CD1c-positive myeloid dendritic cell (primary cell): ENCODE data around the gene KCNH4.
A peak's percentile ranks its signal among the peaks of the same experiment; 100 is the strongest.

Experiments
- DNase-seq: peaks from one replicate; pipeline ENCODE4 v3.0.0-alpha.2; 2016; ENCODE audit errors: extremely low spot score

Gene KCNH4

DNA sequence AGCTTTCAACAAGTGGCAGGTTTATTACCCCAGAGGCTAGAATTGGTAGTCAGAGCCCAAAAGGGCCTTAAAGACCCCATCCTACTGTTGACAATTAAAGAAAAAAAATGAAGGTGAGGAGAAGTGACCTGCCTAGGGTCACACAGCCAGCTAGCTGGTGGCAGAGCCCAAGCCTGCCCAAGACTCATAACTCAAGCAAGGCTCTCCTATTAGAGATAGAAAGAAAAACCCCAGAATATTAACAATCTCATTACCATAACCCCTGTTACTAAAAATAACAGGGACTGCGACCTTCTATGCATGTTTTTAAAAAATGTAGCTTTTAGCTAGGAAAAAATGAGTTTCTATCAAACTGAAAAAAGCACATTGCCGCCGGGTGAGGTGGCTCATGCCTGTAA is 44.3 kb downstream of the KCNH4 start:
- no peak for DNase-seq

DNA sequence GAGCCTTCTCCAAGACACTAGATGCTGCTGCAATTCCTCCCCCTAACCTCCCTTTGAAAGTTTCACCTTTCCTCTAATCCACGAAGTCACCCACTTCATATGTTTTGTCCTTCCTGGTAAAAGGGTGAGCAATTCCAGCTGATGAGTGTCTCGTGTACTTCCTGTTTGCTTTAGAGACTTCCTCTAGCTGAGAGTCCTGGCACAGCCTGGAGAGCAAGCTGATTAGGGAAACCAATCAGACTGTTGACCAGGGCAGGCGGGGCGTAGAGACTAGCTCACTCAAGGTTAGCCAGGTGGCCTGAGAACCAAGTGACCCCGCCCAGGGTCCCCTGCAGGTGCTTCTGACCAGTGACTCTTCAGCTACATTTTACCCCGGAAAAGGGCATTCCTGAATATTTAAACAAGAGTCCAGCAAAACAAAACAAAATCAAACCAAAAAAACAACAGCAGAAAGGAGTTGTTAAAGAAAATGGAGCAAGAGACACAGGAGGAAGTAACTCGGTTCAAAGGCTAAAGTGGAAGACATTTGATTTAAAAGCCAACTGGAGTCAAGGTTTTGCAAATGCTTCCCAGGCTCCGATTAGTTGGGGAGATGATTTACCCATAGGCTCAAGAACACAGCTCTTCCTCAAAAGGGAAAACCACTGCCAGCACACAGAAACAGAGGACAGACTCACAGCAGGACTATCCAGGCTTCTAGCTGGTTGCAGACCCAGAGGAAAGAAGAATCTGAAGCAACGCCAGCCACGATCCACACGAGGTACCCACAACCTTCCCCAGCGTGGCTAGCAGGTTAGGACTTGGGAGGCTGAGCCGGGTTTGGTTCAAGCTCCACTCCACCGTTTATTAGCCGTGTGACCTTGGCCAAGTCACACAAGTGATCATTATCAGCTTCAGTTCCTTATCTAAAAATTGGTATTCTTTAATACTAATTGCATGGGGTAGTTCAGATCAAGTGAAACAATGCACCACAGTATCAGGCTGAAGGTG is 45.0 kb downstream of the KCNH4 start:
- DNase-seq: peak; percentile 88

DNA sequence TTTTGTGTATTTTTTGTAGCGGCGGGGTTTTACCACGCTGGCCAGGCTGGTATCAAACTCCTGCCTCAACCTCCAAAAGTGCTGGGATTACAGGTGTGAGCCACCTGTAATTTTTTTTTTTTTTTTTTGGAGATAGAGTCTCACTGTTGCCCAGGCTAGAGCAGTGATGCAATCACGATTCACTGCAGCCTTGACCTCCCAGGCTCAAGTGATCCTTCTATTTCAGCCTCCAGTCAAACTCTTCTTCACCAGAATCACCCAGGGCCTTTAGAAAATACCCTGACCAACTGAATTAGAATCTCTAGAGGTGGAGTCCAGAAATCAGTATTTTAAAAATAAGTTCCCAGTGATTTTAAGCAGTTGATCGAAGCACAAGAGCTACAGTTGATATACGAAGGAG is 45.8 kb downstream of the KCNH4 start:
- DNase-seq: no peak

DNA sequence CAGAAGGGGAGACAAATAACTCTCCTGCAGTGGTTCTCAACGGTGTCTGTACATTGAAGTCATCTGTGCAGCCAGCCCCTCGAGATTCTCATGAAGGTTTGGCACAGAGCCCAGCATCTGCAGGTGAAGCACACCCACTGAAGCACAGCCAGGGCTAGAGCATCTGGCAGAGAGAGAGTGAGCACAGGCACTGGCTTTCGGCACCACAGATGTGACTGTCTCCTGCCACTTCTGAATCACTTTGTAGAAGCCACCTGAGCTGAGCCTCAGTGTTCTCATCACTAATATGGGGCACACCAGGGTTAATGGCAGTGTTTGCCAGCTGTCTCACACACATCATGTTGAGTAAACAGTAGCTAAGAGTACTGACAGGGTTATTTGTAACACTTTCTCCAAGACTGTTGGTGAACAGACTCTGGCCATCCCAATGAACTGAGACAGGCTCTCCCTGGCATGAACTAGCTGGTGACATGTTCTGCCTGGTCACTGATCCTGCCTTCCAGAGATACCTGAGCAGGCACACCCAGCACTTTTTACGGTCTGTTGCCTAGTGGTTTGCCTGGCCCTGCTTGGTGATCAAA is 47.4 kb downstream of the KCNH4 start:
- DNase-seq: no peak

DNA sequence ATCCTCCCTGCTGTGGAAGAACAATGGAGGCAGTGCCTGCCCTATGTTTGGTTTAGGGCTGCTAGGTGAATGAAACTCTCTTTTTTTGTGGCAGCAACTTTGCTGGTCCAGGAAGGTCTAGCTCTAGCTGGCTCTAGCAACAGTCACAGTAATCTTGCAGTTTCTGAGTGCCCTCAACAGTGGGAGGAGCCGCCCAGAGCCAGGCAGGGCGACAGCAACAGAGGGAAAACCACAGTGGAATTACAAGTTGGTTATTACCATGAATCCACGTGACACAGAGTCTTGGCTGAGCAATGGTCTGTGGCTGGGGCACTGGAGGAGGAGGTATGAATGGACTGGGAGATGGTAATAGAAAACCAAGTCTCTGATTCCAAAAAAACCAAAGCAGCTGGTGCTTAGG is 48.0 kb downstream of the KCNH4 start:
- DNase-seq: peak; percentile 66

DNA sequence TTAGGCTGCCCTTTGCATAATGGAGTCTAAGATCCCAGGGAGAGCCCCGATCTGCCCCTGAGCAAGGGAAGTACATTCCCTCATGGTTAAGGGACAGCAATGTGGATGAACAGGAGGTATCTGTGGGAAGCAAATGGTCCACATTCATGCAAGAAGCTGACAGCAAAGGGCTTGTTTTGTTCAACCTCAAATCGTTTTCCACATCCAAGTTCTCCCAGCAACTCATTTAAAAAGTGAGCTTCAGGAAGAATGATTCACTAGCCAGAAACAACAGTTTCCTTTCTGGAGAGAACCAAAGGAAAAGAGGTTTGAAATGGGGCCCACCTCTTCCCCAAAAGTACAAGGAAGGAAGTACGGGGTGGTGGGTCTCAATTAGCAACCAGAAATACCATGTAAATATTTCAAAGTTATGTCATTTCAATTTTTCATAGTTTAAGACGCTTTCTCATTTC is 48.9 kb downstream of the KCNH4 start:
- peak; percentile 57 for DNase-seq

DNA sequence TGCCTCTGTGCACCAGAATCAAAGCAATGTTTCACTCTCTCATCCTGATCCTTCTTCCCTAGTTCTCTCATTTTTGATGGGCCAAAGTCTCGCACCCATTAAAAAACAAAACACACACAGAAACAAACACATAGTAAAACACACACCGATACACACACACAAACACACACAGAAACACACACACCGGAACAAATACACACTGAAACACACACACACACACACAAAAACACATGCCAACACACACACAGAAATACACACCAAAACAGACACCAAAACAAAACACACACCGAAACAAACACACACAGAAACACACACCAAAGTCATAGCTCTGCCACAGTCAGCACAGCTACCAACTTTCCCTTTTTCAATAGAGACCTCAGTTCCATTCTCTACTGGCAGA is 49.7 kb downstream of the KCNH4 start:
- DNase-seq: no peak

DNA sequence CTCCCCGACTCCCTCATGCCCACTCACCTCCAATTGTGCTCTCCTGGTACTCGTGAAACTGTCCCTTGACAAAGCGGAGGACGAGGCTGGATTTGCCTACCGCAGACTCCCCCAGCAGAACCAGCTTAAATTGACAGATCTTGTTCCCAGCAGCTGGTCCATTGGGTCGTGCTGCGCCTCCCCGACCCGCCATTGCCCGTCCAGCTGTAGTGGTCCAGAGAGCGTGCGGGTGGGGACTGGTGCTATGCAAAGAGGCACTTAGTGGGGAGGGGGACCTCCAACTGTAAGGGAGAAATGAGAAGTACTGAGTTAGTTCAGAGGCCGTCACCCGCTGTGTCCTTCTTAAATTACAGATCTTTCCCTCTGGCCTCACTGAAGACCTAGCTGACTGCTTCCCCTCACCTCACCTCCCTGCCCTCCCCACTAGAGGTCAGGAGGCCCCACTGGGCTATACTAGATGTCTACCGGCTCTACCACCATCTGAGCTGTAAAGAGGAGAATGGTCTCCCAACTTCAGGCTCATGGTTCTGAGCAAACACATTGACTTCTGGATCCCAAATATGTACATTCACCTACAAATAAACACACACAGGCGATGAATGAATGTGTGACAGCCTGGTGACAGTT is 50.5 kb downstream of the KCNH4 start:
- no peak for DNase-seq

DNA sequence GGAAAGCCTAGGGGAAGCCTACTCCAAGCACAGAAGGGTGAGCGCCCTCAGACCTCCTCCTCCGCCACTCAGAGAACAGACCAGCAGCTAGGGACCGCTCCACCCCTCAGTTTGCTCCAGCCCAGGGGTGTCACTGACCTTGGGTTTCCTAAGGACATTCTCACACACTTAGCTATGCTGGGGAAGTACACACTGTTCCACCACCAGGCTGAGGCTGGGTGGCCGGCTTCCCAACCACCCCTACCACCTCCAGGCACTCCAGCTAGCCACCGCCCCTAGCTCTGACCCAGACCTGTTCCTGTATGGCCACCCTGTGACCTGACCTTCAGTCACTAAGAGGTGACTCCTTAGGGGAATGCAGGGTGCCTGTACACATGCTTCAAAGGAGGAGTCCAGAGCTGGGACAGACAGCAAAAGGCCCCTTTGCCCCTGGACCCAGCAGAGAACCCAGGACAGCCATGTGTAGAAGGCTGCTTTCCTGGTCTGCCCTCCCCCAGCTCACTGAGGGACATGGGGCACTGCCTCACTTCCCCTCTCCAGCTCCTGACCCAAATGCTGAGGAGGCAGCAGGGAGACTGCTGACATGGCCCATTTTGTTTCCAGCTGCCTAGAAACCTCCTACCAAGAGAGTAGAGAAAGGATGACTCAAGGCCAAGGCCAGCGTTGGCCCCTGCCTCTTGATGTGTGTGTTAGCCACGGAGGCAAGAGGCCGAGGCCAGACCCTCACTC is 51.7 kb downstream of the KCNH4 start:
- DNase-seq: peak; percentile 54

DNA sequence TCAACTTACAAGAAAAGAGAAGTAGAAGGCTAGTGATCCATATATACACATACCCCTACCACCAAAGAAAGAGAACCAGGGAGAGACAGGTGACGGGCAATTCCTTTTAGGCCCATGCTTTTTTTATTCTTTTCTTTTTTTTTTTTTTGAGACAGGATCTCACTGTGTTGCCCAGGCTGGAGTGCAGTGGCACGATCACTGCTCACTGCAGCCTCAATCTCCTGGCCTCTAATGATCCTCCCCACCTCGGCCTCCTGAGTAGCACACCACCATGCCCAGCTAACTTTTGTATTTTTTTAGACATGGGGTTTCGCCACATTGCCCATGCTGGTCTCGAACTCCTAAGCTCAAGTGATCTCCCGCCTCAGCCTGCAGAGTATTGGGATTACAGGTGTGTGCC is 53.5 kb downstream of the KCNH4 start:
- DNase-seq: no peak

DNA sequence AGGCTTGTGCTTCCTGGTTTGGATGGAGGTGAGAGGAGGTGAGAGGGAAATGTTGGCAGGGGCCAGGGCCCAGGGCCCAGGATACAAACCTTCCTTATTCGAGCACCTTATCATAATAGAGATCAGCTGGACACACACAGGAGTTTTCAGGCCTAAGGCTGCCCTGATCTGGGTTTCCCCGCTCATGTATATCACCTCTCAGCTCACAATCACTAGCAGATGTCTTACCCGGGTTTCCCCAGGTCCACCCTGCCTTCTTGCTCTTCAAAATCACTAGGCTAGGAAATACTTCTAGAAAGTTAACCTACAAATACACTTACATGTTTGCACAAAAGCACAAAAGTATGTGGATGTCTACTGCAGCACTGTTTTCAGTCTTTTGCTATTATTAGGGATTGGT is 54.1 kb downstream of the KCNH4 start:
- no peak for DNase-seq

DNA sequence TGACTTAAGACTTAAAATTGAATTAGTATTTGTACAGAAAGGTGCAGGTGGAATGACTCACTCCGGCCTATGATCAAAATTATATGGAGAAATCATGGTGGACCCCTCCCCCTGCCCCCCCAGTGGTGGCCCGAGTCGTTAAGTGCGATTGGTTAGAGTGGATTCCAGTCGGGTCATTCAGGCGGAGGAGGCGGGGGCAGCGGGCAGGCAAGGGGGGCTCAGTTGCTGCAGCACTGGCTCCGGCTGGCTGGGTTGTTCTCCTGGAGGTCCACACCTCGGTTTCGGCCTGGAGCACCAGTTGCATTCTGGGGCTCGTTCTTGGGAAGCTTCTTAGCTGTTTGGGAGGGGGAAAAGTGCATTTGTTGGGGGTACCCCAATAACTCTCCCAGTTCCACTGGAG is 55.4 kb downstream of the KCNH4 start:
- no peak for DNase-seq

DNA sequence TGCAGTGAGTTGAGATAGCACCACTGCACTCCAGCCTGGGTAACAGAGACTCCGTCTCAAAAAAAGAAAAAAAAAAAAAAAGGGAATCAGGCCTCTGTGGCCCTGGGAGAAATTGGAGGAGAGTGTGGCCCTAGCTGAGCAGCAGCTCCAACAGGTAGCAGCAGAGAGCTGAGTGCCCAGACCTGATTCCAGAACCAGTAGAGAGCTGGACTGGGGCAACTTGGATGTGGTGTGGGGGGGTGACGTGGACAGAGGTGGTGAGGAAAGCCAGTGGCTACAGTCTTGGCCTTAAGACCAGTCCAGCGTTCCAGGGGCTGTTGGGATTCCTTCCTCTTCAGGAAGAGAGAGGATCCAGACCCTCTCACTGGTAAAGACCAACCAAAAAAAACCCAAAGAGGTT is 56.7 kb downstream of the KCNH4 start:
- DNase-seq: no peak

DNA sequence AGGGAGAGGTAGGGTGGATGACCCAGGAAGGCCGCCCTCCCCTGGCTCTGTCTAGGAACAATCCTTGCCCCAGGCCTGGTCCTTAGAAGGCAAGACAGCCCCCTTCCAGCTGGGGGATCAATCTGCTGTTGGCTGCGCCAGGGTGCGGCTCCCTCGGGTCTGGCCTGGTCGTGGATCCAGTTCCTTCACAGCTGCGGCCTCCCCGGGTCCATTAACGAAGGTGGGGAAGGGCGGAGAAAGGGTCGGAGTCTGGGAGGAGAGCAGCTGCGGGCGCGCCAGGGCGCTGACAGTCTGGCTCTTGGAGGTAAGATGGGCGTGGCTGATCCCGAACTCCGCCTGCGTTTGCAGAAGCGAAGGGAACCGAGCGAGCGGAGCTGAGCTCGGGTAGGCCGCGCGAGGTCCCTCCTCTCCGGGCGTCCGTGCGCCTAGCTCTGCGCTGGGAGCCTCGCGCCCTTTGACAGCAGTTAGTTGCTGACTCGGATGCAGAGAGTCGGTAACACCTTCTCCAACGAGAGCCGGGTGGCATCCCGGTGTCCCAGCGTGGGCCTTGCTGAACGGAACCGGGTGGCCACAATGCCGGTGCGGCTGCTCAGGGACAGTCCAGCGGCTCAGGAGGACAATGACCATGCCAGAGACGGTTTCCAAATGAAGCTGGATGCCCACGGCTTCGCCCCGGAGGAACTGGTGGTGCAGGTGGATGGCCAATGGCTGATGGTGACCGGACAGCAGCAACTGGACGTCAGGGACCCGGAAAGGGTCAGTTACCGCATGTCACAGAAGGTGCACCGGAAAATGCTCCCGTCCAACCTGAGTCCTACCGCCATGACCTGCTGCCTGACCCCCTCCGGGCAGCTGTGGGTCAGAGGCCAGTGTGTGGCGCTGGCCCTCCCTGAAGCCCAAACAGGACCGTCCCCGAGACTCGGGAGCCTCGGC is 58.3 kb downstream of the KCNH4 start, which contains the start of gene HSPB9:
HSPB9 (plus strand) TSS at position 434 of the 933 bp plus-strand sequence; CDS start at position 481, 47 bp downstream.
- no peak for DNase-seq

DNA sequence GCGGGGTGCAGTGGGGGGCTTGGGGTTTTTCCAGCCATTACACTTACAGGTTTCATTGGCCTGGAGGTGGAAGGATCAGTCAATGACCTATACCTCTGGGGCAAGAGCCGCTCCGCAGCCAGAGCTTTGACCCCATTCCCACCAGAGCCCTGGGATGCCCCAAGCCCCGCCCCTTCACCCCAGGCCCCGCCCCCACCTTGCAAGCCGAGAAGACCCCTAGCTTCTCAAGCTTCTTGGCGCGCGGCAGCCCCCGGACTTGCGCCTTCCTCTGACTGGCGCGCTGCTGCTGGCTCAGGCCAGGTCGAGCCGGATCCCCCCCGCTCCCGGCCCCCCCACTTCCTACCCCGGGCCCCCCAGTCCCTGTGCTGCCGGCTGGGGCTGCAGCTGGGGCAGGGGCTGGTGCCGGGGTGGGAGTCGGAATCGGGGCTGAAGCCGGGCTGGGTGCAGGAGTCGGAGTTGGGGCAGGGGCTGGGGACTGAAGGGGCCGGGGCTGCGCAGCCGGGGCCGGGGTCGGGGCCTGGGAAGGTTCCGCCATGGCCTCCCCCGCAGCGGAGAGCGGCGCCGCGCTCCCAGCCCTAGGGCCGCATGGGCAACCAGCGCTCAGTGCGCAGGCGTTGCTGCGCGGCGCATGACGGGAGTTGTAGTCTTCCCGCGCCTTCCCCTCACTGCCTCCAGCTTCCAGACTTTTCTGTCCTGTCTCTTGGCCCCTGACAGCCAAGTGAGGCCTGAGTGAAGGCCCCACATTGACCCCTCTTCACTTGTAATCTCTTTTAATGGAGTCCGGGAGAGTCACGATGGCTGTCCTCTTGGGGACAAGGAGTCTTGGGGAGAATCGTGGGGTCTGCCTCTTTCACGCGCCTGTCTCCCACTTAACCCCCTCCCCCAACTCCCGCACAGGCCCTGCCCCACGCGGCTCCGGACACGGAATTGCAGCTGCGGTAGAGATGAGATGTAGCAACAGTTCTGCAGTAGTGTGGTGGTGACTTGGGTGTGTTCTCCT is 59.9 kb downstream of the KCNH4 start, which contains the start of gene KAT2A:
KAT2A (minus strand) TSS at position 598 of the 1,000 bp plus-strand sequence; CDS start at position 535, 63 bp downstream.
- DNase-seq: peak; percentile 88

DNA sequence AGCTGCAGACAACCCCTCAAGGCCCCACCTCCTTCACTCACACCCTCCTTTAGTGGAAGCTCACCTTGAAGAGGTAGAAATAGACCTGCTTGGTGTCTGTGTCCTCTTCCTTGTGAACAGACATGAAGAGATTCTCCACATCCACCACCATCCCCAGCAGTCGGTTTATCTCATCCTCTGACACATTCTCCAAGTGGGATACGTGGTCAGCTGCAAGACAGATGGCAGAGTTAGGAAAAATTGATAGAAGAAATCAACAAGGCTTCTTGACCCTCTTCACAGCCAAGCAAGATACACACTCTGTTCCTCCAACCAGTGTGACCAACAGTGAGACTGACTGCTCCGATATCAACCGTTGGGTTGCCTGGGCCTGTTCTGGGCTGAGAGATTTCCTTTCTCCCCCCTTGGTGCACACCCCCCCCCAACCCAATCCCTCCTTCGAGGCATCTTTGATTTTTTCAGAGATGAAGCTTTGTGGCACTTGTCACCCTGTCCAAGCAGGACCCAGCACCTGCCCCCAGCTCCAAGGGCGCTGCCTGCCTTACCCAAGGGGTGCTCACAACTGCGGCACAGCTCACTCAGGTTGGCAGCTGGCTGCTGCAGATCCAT is 60.7 kb downstream of the KCNH4 start:
- DNase-seq: no peak

DNA sequence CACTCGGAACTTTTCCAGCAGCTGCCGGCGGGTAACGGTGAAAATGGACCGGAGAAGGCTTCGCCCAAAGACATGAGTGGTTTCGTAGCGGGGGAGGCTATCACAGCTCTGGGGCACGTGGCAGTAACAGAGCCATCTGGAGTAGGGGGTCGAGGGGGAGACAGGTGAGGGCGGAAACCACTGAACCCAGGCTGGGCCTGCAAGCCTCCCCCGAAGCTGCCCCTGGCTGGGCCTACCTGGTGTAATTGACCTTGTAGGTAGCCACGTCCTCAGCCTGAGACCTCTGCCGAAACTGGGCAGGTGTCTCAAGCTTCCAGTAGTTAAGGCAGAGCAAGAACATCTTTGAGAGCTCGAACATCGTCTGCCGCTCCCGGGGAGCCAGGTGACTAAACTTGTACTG is 61.6 kb downstream of the KCNH4 start:
- DNase-seq: no peak

DNA sequence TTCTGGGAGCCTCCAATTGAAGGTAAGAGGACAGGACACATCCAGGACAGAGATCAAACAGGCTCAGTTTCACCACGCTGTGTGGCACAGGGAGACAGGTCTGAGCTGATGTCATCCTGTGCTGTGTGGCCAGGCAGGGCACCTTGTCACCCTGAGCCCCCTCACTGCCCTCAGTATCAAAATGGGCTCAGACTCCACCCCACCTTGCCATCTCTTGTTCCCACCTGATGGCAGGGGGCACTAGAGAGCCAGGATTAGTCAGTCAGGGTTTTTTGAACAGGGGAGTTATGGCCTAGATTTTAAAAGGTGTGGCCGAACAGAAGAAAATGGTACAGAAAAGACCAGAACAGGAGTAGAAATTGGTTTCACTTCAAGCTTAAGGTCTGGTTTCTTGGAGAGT is 62.4 kb downstream of the KCNH4 start:
- DNase-seq: peak; percentile 37

DNA sequence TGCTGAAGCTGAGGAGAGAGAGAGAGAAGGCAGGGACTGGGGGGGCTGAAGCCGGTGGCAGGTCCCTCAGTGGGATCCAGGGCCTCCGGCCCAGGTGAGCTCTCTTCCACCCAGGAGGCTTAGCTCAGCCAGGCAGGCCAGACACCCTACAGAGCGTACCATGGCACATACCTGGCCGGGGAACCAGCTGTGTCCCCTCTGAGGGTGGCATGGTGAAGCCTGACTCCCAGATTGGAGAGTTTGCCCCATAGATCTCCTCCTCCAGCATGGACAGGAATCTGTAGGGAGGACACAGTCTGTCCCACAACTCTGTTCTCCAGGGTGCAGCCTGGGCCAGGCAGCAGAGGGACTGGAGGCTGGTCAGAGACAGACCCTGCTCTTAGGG is 62.8 kb downstream of the KCNH4 start:
- no peak for DNase-seq
